HG03571 (cell line): ENCODE measurements around the gene DOCK8.

Source experiments
- ATAC-seq: cut with Tn5 transposase; IDR thresholded peaks from one replicate; pipeline ENCODE4 v1.9.1; 2021; ENCODE audit not compliant: unreplicated experiment

Gene DOCK8

DNA sequence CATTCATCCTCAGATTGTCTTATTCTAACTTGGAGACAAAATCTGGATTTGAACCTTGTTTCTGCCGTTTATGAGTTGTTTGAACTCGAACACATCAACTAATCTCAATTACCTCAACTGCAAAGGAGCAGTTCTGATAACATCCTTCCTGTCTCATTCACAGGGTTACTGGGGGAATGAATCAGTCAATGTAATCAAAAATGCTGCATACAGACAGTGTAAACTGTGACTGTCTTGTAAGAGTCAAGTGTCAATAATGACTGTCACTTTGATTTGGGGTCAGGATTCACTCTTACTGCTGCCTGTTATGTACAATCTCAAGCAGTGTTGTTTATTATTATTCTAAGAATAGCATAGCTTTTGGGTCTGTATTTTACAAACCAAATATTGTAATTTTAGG, 273.8 kb downstream of the DOCK8 start:
- no peak for ATAC-seq

DNA sequence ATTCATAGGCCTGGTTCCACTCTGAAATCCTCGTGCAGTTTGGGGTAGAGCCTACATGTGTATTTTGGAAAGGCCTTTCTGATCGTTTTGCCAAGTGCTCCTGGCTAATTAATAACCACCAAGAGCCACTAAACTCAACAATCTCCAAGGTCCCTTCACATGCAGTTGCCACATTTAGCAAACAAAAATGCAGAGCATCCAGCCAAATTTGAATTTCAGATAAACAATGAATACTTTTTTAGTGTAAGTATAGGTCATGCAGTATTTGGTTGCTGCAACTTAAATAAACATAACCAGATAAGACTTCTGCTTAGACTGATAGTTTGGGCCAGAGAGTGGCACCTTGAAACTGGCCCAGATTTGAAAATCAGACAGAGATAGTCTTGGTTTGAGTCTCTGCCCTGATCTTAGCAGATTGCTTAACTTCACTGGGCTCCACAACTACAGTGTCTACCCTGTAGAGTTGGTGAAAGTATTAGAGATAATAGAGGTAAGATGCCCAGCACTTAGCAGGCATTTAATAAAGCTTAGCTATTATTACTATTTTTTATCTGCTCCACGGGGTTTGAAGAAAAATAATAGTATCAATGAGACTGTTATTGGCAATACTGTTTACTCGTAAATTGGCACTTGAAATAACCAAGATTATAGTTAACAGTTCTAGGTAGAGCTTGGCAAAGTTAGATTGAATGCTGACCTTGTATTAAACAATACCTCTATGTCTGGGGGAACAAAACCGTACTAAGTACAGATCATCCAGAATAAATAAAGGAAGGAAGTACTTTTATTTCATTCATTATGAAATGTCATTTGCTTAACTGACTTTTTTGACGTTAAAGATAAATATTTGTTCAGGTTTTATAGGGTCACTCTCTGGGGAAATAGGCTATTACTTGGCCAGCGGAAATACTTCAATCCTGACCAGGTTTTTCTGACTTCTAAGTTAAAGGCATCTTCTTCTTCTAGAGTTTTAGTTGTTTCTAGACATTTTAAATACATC, 274.8 kb downstream of the DOCK8 start:
- no peak for ATAC-seq

DNA sequence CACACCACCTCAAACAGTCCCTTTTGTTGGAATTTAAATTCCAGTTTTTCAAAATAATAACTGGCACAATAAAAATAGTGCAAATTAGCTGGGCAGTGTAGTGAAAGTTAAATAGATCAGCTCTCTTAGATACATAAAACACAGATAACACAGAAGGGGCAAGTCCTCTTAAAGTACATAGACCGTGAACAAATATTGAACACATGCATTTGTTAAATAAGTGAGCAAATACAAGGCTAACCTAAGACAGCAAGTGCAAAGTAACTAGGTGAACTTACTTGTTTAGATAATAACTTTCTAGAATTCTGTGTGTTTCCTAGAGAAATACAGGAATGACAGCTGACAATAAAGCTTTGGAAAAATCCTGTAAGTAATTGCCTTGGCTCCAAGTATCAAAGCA, 280.1 kb downstream of the DOCK8 start:
- no peak for ATAC-seq

DNA sequence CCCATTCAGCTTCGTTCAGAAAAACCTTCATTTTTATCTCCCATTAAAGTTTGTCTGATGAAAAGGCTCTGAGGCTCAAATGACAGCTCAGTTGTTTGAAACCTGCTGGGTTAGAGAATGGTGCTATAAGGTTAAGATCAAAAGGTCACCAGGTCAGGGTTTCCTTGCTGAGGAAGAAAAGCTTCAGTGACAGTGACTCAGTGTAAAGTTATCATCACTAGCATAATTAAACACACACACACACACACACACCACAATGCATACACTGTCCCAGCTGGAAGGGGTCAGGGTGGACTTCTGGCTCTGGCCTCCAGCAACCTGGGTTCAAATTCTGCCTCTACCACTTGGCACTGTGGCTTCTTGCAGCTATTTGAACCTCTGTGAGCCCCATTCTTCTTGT, 281.1 kb downstream of the DOCK8 start:
- no peak for ATAC-seq

DNA sequence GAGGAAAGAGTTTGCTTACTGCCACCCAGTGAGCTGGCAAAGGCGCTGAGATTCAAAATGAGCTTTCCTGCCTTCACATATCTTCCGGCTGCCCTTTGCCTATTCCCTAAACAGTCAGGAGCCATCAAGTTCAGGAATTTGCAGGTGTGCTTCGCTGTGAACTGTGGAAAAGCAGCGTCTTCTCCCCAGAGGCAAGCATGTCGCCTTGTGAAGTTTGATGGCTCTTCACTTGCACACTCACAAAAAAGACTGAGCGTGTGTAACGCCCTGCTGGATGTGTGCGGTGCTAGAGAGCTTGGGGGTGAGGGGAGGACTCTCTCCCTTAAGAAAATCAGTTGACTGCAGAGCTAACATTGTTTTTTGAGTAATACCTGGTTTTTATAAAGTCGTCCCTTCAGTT, 288.7 kb downstream of the DOCK8 start:
- no peak for ATAC-seq

DNA sequence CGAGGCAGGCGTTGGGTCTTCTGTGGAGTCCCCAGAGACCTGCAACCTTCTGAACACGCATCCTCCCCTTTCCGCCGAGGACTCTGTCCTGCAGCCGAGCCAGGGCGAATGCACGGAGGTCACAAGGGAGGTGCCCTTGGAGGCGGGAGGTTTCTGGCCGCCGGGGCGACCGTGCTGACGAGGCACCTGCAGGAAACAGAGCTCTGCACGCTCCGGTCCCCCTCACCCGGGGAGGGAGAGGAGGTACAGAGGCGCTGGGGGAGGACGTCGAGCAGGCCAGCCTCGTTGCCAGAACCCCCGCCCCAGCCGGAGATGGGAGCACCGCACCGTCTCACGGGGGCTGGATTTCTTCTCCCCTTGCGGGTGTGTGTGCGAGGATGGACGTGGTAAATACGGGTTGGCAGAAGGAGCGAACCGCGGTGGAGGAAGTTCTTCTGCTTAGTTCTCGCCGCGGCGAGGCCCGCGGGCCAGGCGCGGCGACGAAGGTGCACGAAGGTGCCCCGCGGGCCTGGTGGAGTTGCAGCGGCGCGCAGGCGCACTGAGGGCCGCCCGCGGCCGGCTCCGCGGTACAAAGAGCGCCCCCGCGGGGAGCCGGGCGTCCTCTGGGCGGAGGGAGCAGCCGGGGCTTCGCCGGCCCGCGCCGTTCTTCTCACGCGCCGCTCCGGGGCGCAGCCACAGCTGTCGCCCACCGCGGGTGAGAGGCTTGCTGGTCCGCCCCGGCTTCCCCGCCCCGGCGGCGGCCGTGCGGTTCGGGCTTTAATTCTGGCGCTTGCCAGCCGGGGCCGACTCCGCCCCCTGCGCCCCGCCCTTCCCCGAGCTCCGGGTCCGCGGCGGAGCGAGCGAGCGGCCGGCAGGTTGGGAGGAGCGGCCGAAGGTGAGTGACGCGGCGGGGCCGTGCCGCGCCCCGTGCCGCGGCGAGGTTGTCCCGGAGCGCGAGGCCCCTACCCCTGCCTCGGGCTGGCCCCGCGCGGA, 289.5 kb downstream of the DOCK8 start, which contains the start of gene KANK1:
KANK1 (plus strand) TSS at position 815 of the 972 bp plus-strand sequence.
- ATAC-seq = peak; percentile 87

DNA sequence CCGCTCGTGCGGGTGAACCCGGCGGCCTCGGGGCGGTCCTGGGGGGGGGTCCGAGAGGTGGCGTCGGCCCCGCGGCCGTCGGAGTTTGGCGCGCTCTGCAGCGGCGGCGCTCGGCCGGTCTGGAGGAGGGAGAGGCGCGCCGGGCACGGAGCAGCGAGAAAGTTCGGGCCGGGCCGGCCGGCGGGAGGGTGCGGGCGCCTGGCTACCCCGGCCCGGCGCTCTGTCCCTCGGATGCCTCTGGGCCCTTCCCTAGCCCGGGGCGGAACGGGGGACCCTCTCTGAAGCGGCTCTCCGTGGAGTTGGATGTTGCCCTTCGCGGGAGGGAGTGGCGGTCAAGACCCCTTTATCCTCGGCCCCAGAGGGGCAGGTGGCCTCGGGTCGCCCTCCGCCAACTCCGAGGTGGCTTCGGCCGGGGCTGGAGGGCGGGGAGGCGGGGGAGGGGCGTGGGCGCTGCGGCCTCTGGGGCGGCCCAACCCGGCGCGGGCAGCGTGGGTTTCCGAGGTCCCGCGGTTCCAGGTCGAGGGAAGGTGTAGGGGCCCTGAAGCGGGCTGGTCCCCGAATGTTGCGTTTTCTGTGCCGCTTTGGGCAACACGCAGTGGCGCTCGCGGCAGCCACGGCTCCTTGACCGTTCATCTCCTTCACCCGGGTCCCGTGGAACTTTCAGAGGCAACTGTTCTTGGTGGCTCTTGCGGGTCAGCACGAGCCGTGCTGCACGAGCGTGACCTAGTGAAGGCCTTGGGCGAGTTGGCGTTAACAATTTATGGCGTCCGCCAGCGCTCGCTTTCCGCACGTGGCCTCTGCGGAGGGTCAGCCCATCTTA, 290.5 kb downstream of the DOCK8 start:
- peak; percentile 7 for ATAC-seq

DNA sequence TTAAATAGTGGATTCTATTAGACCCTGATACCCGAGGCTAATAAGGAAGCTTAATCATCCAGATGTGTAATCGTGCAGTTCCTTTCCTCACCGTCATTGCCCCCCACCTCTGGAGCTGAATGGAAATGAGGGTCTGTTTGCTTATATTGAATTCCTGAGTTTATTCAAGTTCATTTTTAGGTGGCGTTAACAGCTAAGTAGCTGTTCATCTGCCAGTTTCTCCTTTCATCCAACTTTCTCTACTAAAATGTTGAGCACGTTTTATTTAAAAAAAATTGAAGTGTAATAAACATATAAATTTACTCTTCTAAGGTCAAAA, 291.0 kb downstream of the DOCK8 start:
- ATAC-seq = no peak

DNA sequence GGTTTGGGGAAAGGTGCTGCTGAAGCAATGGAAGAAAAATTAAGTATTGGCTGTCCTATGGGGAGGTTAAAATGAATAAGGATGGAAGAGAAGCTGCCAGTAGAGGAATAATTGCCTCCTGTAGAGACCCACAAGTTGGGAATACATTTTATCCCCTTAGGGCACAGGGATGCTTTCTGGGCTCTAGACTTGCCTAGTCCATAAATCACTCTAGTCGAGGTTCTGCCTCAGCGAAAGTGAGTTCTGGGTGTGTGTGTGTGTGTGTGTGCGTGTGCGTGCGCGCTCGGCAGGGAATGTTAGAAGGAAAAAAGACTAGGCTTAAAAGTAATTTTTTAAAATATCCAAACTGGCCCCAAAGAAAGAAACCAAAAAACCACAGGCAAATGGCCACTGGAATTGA, 291.6 kb downstream of the DOCK8 start:
- no peak for ATAC-seq

DNA sequence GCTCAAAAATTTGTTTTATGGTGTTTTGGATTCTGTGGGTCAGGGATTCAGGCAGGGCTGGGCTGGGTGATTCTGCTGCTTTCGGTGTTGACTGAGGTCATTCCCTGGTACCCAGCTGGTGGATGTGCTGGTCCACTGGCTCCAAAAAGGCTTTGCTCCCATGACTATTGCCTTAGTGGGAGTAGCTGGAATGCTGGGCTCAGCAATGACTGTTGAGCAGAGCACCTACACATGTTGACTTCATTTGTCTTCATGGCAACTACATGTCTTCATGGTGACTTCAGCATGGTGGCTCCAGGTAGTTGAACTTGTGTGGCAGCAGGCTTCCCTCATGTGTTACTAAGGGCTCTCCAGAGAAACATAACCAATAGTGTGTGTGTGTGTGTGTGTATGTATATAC, 297.2 kb downstream of the DOCK8 start:
- ATAC-seq = no peak

DNA sequence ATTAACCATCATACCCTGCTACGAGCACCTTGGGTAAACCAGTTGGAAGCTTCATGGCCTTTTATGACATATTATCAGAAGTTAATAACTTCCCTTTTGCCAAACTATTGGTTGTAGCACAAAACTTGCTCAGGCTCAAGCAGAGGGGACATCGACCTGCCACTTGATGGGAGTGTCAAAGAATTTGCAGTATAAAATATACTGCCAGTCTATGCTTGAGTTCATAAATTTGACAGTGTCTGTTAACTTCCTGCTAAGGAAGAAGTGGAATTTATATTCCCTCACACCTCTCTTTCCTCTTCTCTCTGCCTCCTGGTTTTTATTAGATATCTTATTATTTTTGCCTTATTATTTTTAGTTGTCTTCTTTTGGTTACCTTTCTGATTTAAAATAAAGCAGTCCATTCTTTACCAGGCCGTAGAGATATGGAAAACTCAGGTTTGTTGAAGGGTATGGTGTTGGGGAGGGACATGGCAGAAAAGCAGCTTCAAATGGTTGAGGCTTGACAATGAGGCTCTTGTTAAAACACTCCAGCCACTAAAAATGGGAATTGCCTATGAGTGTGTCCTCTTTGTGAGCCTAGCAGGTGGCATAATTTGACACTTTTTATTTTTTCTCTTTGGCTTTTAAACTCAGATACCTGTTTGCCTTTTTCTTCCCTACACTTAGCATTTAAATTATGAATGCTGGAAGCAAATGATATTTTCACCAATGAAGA, 298.0 kb downstream of the DOCK8 start:
- ATAC-seq = no peak
